K562 (cell line): ENCODE data around the gene XAB2. TPM values are rescaled to one million over a fixed set of nuclear protein-coding genes. Genes with fewer than 3 reads are reported as not detected.

Experiments
- ATAC-seq: fragments of 200-7000 bp; cut with Tn5 transposase; 3 replicates; pipeline ENCODE4 v1.9.1; 2020; ENCODE audit warnings: moderate library complexity
- BruUV-seq: library from RNA; stranded (reverse); fragments of 400-500 nt; replicated peaks from 2 replicates; lab custom pipeline; 2021; lab: Mats Ljungman, UMichigan
- CTCF ChIA-PET: fragments of 300-600 bp; formaldehyde crosslinking; extraction: SDS; loops from one replicate; lab custom pipeline; 2021; ENCODE audit warnings: low intra/inter-chr PET ratio; lab: Yijun Ruan, JAX
- POLR2A ChIA-PET: fragments of 300-600, 350-650 bp; sonication (Branson Sonifier 250); formaldehyde crosslinking; extraction: SDS; loops from one replicate; lab custom pipeline; 2021; ENCODE audit warnings: antibody characterized with exemption, inconsistent platforms; lab: Yijun Ruan, JAX
- DNase-seq, 4 experiments: peaks; one replicate each; pipeline versions ENCODE4 v3.0.0 to v3.0.0-alpha.2; 2011 to 2018; ENCODE audit warnings: low spot score in 3 of 4, mixed read lengths in 3 of 4; ENCODE audit errors: extremely low read depth in 1 of 4
- FAIRE-seq: peaks from 2 replicates; lab custom pipeline; 2011; peaks lifted over from hg19 to GRCh38; lab: Jason Lieb, UNC
- H2AFZ ChIP-seq: 2 replicates; pipeline ENCODE4 v1.6.0; 2011; ENCODE audit warnings: low read depth, low read length, control low read depth, inconsistent platforms
- H3K27ac ChIP-seq: fragments of 200-600 bp; 3 replicates; pipeline ENCODE4 v1.8.0; 2011; ENCODE audit warnings: low read depth, mild to moderate bottlenecking, control low read depth, inconsistent platforms, low read length, moderate library complexity, mixed read lengths; ENCODE audit errors: extremely low read depth
- H3K27me3 ChIP-seq, 2 experiments: fragments of 300-600 bp in 1 of 2; 2 replicates in 1 of 2; 3 replicates in 1 of 2; pipeline versions ENCODE4 v1.6.0 to v1.8.0; 2011; ENCODE audit warnings: inconsistent platforms in 2 of 2, low read length in 2 of 2, mild to moderate bottlenecking in 1 of 2, mixed read lengths in 1 of 2, moderate library complexity in 1 of 2; ENCODE audit not compliant: control insufficient read depth in 2 of 2, insufficient read depth in 2 of 2
- H3K36me3 ChIP-seq: fragments of 300-600 bp; 3 replicates; pipeline ENCODE4 v1.8.0; 2011; ENCODE audit warnings: mild to moderate bottlenecking, low read length, inconsistent platforms; ENCODE audit not compliant: control insufficient read depth, insufficient read depth
- H3K4me1 ChIP-seq, 2 experiments: fragments of 200-600 bp in 1 of 2; replicated peaks in 1 of 2; 2 replicates in 1 of 2; 3 replicates in 1 of 2; pipeline versions ENCODE4 v1.5.1 to v1.8.0; 2011; ENCODE audit warnings: inconsistent platforms in 2 of 2, low read length in 2 of 2, mild to moderate bottlenecking in 1 of 2, mixed read lengths in 1 of 2, moderate library complexity in 1 of 2; ENCODE audit not compliant: control insufficient read depth in 2 of 2, insufficient read depth in 2 of 2
- H3K4me2 ChIP-seq: 2 replicates; pipeline ENCODE4 v1.6.1; 2011; ENCODE audit warnings: low read length, control low read depth, inconsistent platforms, mixed read lengths; ENCODE audit not compliant: insufficient read depth
- H3K4me3 ChIP-seq: fragments of 200-600 bp; sonication (generic), shearing (Covaris generic); 2 replicates; pipeline ENCODE4 v1.5.1; 2016; ENCODE audit warnings: control low read depth, inconsistent platforms
- H3K79me2 ChIP-seq: fragments of 200-600 bp; 3 replicates; pipeline ENCODE4 v1.8.0; 2011; ENCODE audit warnings: low read length, inconsistent platforms; ENCODE audit not compliant: control insufficient read depth, insufficient read depth
- H3K9ac ChIP-seq, 2 experiments: 2 replicates each; pipeline versions ENCODE4 v1.6.0 to v1.6.1; 2011; ENCODE audit warnings: low read depth in 2 of 2, low read length in 2 of 2, control low read depth in 1 of 2, inconsistent platforms in 1 of 2, mild to moderate bottlenecking in 1 of 2, mixed read lengths in 1 of 2; ENCODE audit not compliant: insufficient read depth in 1 of 2
- H3K9me1 ChIP-seq: one replicate; pipeline ENCODE4 v1.6.0; 2011; ENCODE audit warnings: inconsistent platforms, mild to moderate bottlenecking, low read length, moderate library complexity; ENCODE audit not compliant: control insufficient read depth, insufficient read depth
- H3K9me3 ChIP-seq: replicated peaks from 2 replicates; pipeline ENCODE4 v1.5.1; 2011; ENCODE audit warnings: low read depth, low read length, inconsistent platforms; ENCODE audit not compliant: control insufficient read depth, insufficient read depth
- H4K20me1 ChIP-seq: replicated peaks from 2 replicates; pipeline ENCODE4 v1.6.1; 2011; ENCODE audit warnings: low read length, inconsistent platforms, mixed read lengths; ENCODE audit not compliant: control insufficient read depth, insufficient read depth
- CEBPG ChIP-seq, 3 experiments: fragments of 200-800 bp in 1 of 3; sonication (Bioruptor generic) in 1 of 3; sonication (generic) in 1 of 3; formaldehyde crosslinking in 1 of 3; IDR thresholded peaks in 2 of 3; conservative IDR thresholded peaks in 1 of 3; 2 replicates each; pipeline versions ENCODE4 v1.6.1 to v1.8.0; 2016 to 2022; ENCODE audit warnings: missing compliant biosample characterization in 2 of 3, missing genetic modification characterization in 2 of 3, mild to moderate bottlenecking in 1 of 3, missing genetic modification reagents in 1 of 3
- HCFC1 ChIP-seq: IDR thresholded peaks from 2 replicates; pipeline ENCODE4 v1.6.1; 2012; ENCODE audit warnings: low read depth, low read length, improper control_type of control experiment
- NRF1 ChIP-seq, 2 experiments: fragments of 450-650 bp; IDR thresholded peaks in 1 of 2; conservative IDR thresholded peaks in 1 of 2; 2 replicates each; pipeline ENCODE4 v1.6.1; 2014; ENCODE audit warnings: mild to moderate bottlenecking in 2 of 2
- PURB ChIP-seq: sonication (generic); formaldehyde crosslinking; IDR thresholded peaks from 2 replicates; pipeline ENCODE4 v1.9.0; 2021; ENCODE audit warnings: low read depth, mild to moderate bottlenecking, missing genetic modification reagents
- WGBS: fragments of 100-300 bp; shearing (Covaris generic); methylation state at CpG from one replicate; pipeline ENCODE4 v1.1.6; 2016; ENCODE audit warnings: low coverage, mixed read lengths; ENCODE audit not compliant: insufficient coverage; ENCODE audit errors: missing lambda C conversion rate; 5-methylcytosine and 5-hydroxymethylcytosine counted together
- in situ Hi-C: fragments of 300-500 bp; cut with MboI; formaldehyde crosslinking; loops from 4 replicates; pipeline ENCODE4 v1.15.0; 2018; ENCODE audit warnings: inconsistent platforms, mixed read lengths
- intact Hi-C: fragments of 100-400 bp; cut with micrococcal nuclease; formaldehyde crosslinking; loops from 2 replicates; pipeline ENCODE4 v1.14.2; 2022
- polyA plus RNA-seq, 8 experiments: library from polyadenylated mRNA; depleted of rRNA in 4 of 8; stranded (reverse) in 5 of 8; unstranded in 3 of 8; fragments of >200 nt; fragmentation: Nextera tagmentation in 2 of 8; fragmentation: Illumina TruSeq in 1 of 8; extraction: Ambion mirVana in 2 of 8; extraction: Trizol in 1 of 8; gene quantifications; 2 replicates each; pipeline versions ENCODE4 v1.2.1 to v1.2.3, GENCODE V29; 2011 to 2014; ENCODE audit warnings: inconsistent platforms in 1 of 8, missing spikeins in 1 of 8
- total RNA-seq, 7 experiments: library from RNA; depleted of rRNA in 6 of 7; stranded (reverse); fragments of >200 nt in 6 of 7; fragmentation: Illumina TruSeq in 2 of 7; extraction: Trizol in 2 of 7; gene quantifications; 2 replicates each; pipeline versions ENCODE4 v1.2.1 to v1.2.3, GENCODE V29; 2011 to 2021; ENCODE audit warnings: low replicate concordance in 1 of 7
- TF ChIP-seq, protein P1 (sequence below), 2 experiments: fragments of 450-650 bp in 1 of 2; sonication (generic) in 1 of 2; formaldehyde crosslinking in 1 of 2; IDR thresholded peaks in 1 of 2; conservative IDR thresholded peaks in 1 of 2; 2 replicates each; pipeline versions ENCODE4 v1.6.1 to v1.8.1; 2016 to 2023; ENCODE audit warnings: mild to moderate bottlenecking in 2 of 2, moderate library complexity in 2 of 2, inconsistent platforms in 1 of 2, missing genetic modification reagents in 1 of 2

XAB2 gene
- total and polyA plus RNA-seq, 9 of the 15 experiments (the other 6 are each of a cell fraction or from before 2014, with no cell fraction given): 0.21 to 58.3 (median 20.0) TPM

DNA sequence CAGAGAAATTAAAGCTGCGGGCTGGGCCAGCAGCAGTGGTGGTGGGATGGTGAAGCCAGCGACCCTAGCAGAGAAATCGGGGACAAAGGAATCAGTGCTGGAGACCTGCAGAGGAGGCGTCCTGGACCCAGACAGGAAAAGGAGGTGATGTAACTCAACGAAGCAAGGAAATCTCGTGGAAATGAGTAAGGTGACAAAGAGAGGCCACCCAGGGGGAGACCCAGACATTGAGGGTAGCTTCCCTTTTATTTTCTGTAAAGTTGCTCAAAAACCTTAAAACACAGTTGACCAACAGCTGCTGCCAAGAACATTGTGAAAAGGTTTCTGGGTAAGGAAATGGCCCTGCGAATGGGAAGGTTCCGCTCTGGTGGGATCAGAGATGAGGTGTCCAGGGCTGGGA lies 26.2 kb upstream of the XAB2 start:
- FAIRE-seq (no peak), DNase-seq (no peak), ATAC-seq (no peak)
- Histone ChIP-seq H4K20me1 (no peaks in the 10 kb centered on the region), H3K4me3 (no peak overlapping the region), H3K9me1 (no peaks in the 10 kb centered on the region), H3K27me3 (peaks cover 4% of the 10 kb centered on the region in 2 experiments; a peak in 2 of 5 replicates), H3K4me1 (peaks cover 2 to 9% of the 10 kb centered on the region in 2 experiments; a peak in 3 of 5 replicates), H3K79me2 (no peaks in the 10 kb centered on the region), H3K36me3 (no peaks in the 10 kb centered on the region), H3K4me2 (no peak overlapping the region), H2AFZ (no peak overlapping the region), H3K9me3 (no peaks in the 10 kb centered on the region), H3K27ac (no peak overlapping the region), H3K9ac (no peak overlapping the region)
- in situ Hi-C loops (no loop called here), intact Hi-C loops (no loop called here)
- no peak for TF ChIP-seq PURB (CRISPR knock-in tag)
- TF ChIP-seq, protein P1, sequence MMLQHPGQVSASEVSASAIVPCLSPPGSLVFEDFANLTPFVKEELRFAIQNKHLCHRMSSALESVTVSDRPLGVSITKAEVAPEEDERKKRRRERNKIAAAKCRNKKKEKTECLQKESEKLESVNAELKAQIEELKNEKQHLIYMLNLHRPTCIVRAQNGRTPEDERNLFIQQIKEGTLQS (IDR thresholded peaks at IDR 0.05): peak; percentile 51; the same call in 1 of the 2 replicates
- TF ChIP-seq, protein P1 (CRISPR knock-in tag; conservative IDR thresholded peaks at IDR 0.05): no peak
- no peak for TF ChIP-seq NRF1 (conservative IDR thresholded peaks at IDR 0.05 in 1 of 2, IDR thresholded peaks at IDR 0.05 in 1 of 2)
- TF ChIP-seq HCFC1: no peak
- no peak for TF ChIP-seq CEBPG (CRISPR knock-in tag; IDR thresholded peaks at IDR 0.05)
- TF ChIP-seq CEBPG (tag; conservative IDR thresholded peaks at IDR 0.05 in 1 of 2, IDR thresholded peaks at IDR 0.05 in 1 of 2): 0 out of 4 replicates have a peak, but pooled peaks of 1 of the 2 experiments have one; percentile 37
- no TSS peak for BruUV-seq
- ChIA-PET CTCF (no interaction called here), POLR2A (no interaction called here)
- WGBS: 30% methylated on average over 8 of the region's 8 CpGs
